Stimulated activated CD8-positive, alpha-beta memory T cell treated with anti-CD3 and anti-CD28 coated beads, Interleukin-12 subunit alpha, Interleukin-12 subunit beta, amount 100 ng/mL, for 1 hour (primary cell): ENCODE data around the gene TJP3.

Experiments used
- DNase-seq: peaks from one replicate; pipeline ENCODE4 v3.0.0-alpha.2; 2020; ENCODE audit warnings: low read depth

TJP3 gene

DNA sequence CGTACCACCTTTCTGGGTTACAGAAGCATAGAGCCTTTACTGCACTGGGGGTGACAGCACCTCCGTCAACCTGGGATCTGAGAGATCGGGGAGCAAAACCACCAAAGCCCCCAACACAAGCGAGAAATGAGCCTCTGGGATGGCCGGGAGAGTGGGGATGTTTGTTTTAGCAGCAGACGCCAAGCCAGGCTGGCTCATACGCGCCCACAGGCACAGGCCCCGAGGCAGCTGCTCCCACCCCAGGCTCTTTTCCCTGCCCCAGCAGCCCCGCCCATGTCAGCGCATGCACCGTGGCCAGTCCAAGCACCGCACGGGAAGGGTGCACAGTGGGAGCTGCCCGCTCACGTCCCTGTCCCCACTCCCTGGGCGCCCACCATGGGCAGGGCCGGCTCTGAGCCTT, 16.5 kb upstream of the TJP3 start:
- no peak for DNase-seq

DNA sequence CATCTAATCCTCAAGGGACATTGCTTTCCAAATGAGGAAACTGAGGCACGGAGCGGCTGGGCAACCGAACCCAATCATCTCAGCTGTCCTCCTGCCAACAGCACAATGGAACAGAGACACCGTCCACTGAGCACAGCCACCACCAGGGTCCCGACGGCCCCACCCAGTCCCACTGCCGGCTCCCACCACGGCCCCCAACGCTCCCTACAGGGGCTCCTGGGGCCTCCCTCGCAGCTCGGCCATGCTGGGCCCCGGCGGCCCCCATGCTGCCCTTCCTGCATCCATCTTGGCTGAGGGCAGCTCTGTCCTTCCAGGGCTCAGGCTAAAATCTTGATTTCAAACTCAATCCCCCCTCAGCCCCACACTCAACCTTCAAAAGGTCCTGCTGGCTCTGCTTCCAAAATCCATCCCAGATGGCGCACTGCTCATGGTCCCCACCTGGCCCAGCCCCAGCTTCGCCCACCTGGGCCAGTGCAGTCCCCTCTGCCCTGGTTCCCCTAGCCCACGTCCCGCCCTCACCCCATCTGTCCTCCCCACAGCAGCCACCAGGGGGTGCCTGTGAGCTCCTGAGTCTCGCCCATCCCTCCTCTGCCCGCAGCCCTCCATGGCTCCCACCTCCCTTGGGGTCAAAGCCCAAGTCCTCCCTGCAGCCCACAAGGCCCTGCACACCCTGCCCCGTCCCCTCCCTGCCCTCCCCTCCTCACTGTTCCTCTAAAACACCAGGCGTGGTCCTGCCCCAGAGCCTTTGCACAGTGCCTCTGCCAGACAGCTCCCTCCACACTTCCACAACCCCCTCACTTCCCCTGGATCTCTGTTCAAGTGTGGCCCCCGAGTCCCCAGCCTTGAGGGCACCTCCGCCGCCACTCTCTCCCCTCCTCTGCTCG, 15.8 kb upstream of the TJP3 start:
- peak; percentile 30 for DNase-seq

DNA sequence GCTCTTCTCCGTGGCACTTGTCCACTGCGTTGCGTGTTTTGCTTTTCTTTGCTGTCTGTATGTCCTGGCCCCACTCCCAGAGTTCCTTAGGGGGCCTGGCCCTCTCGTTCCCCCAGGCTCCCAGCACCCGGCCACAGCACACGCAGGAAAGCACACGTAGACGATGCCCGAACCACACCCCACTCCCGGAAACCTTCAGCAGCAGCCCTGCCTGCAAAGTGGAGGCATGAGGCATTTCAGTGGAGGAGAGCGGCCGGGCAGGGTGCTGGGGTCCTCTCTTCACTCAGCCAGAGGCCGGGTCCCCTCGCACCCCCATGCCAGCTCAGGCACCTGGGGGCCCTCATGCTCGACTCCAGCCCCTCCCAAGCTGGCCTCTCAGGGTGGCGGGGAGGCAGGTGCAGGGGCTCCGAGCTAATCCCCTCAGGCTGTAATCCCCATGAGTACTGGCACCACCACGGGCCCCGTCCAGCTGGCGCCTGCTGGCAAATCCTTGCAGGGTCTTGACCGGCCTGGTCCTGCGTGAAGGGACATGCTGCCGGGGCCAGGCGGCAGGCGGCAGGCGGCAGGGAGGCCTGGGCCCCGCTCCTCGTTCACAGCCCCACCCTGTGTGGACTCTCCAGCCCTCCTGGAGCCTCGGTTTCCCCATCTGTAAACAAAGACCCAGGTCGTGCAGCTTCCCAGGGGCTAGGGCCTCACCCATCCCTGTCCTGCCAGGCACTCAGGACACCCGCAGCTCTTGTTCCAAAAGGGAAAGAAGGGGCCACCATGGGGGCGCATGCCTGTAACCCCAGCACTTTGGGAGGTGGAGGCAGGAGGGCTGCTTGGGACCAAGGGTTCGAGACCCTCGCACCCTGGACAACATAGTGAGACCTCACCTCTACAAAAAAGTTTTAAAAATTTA, 14.9 kb upstream of the TJP3 start:
- no peak for DNase-seq

DNA sequence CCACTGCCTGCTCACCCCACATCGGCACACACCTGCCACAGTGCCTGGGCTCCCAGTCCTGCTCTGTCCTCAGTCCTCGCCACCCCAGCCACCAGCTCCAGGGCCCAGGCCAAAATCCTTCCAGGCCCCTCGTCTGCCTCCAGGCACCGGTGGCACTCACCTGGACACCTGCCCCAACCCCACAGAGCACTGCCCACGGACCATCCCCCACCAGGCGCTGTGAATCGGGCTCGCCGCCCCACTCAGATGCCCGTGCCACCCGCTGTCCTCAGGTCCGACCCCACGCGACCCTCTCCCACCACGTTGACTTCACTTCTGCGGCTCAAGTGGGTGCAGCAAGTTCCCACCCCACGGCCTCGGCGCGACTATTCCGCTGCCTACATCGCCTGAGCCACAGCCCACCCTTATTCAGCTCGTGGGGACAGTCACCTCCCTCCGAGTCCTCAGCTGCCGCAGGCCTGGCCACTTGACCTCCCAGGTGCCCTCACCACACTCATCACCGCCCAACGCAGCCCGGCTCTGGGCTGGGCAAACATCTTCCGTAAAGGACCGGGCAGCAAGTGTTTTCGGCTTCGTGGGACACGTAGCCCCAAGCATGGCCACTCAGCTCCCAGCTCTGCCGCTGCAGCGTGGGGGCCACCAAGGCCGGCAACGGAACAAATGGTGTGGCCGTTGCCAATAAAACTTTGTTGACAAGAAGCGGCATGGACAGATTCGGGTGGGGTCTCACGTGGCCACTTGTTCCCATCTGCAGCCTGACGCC, 13.6 kb upstream of the TJP3 start:
- DNase-seq = no peak

DNA sequence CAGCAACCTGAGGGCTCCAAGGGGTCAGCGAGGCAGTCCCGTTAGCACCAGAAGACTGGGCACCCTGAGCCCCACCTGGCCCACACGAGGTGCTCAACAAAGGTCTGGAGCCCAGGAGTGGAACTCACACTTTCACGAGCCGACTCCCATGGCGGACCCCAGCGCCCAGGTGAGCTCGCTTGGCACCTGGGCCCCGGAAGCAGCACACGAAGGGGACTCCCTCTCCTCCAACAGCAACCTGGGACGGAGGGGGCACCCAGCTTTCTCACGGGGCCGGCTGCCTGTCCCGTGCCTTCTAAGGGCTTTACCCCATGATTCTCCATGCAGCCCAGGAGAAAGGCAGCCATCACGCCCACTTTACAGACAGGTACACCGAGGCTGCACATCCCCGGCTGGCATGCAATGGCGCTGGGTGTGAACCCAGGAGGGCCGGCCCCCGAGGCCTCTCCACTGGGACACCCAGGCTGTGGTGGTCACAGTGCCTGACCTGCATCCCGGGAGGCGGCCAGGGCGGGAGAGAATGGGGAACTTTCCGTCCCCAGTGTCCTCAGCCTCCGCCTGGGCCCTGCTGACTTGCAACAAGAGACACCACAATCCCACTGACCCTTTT, 13.0 kb upstream of the TJP3 start:
- no peak for DNase-seq

DNA sequence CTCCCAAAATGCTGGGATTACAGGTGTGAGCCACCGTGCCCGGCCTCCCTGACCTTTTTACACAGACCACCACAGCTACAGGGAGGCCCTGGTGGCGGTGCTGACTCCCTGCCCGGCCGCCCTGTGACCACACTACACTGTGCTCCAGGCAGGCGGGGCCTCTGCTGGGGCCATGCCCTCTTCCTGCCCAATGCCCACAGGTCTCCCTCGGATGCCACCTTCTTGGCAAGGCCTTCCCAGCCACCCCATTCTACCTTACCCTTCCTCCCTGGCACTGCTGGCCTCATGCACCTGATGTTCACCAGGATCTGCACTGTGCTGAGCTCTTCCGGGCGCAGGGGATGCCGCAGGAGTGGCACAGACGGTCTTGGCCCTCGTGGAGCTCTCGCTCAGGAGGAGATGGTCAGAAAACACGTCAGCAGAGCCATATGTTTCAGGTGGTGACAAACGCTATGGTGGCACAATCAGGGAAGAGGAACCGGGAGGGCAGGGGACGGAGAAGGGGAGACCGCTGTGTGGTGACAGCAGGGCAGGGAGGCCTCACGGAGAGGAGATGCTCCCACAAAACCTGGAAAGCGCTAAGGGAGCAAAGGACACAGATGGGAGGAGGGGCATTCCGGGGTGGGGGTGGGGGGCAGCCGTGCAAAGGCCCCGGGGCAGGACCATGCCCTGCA, 12.1 kb upstream of the TJP3 start:
- no peak for DNase-seq

DNA sequence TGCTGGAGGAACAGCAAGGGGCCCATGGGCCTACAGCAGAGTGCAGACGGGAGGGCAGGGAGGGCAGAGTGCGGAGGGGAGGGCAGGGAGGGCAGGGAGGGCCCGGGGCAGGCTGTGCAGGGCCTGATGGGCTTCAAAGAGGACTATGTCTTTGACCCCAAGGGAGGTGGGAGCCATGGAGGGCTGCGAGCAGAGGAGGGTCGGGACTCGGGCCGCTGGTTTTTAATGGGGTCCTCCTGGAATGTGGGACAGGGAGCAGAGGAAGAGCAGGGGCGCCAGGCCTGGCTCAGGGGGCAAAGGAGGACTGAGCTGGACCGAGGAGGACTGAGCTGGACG, 11.6 kb upstream of the TJP3 start:
- no peak for DNase-seq

DNA sequence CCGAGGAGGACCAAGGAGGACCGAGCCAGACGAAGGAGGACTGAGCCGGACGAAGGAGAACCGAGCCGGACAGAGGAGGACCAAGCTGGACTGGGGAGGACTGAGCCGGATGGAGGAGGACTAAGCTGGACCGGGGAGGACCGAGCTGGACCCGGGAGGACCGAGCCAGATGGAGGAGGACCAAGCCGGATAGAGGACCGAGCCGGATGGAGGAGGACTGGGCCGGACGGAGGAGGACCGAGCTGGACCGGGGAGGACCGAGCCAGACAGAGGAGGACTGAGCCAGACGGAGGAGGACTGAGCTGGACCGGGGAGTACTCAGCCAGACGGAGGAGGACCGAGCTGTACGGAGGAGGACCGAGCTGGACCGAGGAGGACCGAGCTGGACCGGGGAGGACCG, 11.1 kb upstream of the TJP3 start:
- no peak for DNase-seq

DNA sequence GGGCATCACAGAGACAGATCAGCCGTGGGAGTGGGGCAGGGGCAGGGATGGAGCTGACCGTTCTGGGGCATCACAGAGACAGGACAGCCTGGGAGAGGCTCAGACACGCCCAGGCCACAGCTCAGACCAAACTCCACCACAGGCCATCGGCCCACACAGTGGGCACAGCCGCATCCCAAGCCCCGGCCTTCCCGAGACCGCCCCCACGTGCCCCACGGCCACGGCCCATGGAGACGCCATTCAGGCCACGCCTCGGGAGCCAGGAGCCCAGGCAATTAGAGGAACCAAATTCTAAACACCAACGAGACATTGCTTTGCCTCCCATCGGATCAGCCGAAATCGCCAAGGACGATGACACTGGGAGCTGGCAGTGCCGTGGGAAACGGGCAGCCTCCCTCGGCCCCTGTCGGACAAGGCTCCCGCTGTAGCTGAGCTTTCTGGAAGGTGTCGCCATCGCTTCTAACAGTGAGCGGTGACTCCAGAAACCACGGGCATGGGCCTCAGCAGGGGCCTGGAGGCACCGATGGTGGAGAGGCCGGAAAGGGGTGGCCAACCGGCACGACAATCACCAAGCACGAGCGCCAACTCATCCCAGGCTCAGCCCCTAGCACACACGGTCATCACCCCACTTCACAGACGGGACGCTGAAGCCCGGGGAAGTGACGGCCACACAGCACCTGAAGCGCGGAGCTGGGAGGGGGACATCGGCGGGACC, 10.4 kb upstream of the TJP3 start:
- DNase-seq = no peak

DNA sequence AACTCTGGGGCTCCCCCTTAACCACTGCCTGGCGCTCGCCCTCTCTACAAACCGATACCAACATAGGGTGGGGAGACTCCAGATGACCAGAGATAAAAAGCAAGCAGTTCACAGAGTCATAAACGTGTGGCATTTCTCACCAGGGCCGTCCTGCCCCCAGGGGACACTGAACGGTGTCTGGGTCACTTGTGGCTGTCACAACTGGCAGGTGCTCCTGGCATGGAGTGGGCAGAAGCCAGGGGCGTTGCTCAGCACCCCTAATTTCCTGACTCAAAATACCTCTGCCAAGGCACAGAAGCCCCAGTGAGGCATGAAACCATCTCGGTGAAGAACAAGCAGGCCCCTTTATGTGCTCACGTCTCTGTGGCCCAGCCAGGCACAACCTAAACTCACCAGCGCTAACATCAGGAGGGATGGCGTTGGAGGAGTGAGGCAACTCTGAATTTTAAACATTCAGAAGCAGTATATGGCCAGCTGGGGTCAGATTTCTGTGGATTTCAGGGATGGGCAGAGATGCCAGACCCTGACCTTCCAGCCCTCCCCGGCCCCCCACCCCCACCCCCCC, 9.7 kb upstream of the TJP3 start:
- DNase-seq = no peak

DNA sequence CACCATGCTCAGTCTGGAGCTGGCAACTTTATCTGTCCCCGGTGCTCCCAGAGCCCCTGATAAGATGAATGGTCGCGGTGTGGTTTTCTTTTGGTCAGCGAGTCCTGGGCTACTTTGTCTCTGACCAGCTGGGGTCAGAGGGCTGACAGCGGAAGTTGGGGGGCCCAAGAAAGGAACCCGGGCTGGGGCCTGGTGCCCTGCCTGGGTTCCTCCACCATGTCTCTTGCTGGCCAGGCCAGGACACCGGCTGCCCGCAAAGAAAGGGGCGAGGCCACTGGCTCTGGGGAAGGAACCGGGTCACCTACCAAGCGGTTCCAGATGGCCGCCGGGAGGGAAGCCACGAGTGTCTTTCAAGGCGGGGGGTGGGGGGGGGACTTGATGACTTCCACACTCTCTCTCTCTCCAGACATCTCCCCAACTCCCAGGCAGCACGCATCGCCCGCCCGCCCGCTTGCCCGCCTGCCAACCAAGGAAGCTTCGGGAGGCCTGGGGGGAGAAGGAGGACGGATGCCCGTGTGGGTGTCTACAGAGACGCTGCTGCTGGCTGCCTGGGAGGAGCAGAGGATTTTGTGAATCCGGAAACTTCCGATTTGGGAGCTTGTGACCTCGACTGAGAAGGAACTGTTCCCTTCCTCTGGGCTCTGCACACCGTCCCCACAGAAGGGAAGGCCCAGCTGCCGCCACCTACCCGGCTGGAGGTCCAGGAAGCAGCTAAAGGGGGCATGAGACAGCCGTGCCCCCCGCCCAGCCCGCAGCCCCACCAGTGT, 9.0 kb upstream of the TJP3 start:
- DNase-seq = no peak

DNA sequence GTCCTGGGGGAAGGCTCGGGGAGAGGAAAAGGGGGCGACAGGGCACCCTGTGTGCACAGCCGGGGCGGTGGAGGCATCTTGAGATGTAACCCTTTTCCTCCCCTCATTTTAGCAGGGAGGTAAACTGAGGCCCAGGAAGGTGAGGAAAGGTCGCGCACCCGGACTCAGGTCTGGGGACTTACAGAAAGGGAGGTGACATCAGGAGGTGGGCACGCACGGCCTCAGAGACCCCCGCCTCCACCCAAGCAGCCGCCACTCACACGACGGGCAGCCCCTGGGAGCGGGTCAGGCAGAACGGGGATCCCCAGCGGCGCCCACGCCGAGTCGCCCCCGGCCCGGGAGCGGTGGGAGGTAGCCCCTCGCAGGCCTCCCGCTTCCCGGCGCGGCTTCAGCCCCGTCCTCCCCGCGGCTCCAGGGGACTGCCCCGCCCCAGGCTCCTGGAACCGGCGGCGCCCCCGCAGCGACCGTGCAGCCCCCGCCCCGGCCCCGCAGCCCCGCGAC, 8.4 kb upstream of the TJP3 start:
- no peak for DNase-seq

DNA sequence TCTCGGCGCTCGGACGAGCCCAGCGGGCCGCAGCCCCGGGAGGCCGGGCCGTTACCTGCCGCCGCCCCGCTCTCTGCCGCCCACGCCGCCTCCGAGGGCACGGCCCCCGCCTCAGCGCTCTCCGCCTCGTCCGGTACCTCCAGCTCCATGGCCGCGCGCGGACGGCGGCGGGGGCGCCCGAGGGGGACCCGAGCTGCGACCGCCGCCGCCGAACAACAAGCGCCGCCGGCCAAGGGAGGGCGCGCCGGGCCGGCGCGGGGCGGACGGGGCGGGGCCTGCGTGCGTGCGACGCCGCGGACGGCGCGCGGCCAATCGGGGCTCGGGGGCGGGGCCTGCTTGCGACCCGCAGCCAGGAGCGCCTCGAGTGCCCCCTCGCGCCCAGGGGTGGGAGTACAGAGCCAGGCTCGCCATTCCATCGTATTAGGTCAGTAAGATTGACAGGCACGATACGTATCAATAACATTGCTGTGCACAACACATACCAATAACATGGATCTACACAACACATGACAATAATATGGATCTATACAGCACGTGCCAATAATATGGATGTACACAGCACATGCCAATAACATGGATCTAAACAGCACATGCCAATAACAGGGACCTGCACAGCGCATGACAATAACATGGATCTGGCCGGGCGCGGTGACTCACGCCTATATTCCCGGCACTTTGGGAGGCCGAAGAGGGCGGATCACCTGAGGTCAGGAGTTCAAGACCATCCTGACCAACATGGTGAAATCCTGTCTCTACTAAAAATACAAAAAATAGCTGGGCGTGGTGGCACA, 7.7 kb upstream of the TJP3 start, which contains the start of gene PIP5K1C:
Gene PIP5K1C, minus strand, starts transcription at position 227 of the 791 bp plus-strand sequence. Its CDS starts 78 bp downstream, at position 149.
- peak; percentile 91 for DNase-seq

DNA sequence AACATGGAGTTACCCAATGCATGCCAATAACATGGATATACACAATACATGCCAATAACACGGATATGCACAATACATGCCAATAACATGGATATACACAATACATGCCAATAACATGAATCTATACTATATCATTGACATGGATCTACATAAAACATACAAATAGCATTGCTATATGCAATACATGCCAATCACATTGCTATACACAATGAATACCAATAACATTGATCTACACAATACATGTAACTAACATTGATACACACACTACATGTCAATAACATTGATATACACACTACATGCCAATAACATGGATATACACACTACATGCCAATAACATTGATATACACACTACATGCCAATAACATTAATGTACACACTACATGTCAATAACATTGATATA, 7.0 kb upstream of the TJP3 start:
- DNase-seq = no peak

DNA sequence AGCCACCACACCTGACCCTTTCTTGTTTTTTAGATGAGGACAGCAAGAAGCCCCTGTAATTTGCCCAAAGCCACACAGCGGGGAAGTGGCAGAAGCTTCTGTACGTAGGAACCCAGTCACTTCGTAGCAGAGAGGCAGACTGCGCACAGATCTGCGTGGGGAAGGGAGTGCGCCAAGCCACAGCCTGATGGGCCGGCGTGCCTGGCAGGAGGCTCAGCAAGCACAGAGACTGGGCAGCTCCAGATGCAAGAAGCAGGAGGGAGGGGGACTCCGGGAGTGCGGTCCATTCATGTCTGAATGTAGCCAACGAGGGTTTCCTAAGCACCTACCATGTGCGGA, 347 bp upstream of the TJP3 start:
- no peak for DNase-seq

DNA sequence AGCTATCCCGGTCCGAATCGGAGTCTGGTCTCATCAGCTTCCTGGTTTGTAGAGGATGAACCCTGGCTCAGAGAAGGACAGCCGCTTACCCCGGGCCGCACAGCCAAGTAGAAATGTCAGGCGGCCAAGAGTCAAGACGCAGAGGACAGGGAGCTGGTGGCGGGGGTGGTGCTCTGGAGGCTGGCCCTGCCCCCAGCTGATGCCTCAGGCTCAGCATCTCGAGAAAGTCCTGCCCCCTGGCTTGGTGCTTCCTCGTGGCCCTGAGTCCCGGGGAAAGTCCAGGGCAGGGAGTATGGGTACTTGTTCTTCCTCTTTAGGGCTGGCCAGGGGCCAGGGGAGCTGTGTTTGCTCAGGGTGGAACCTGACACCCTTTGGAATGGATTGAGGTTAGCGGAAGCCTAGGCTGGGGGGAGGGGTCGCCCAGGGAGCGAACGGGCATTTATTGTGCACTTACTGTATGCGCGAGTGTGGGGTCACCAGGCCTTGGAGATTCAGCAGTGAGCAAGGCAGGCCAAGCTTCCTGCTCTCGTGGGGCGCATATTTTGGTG, 2.2 kb downstream of the TJP3 start:
- no peak for DNase-seq

DNA sequence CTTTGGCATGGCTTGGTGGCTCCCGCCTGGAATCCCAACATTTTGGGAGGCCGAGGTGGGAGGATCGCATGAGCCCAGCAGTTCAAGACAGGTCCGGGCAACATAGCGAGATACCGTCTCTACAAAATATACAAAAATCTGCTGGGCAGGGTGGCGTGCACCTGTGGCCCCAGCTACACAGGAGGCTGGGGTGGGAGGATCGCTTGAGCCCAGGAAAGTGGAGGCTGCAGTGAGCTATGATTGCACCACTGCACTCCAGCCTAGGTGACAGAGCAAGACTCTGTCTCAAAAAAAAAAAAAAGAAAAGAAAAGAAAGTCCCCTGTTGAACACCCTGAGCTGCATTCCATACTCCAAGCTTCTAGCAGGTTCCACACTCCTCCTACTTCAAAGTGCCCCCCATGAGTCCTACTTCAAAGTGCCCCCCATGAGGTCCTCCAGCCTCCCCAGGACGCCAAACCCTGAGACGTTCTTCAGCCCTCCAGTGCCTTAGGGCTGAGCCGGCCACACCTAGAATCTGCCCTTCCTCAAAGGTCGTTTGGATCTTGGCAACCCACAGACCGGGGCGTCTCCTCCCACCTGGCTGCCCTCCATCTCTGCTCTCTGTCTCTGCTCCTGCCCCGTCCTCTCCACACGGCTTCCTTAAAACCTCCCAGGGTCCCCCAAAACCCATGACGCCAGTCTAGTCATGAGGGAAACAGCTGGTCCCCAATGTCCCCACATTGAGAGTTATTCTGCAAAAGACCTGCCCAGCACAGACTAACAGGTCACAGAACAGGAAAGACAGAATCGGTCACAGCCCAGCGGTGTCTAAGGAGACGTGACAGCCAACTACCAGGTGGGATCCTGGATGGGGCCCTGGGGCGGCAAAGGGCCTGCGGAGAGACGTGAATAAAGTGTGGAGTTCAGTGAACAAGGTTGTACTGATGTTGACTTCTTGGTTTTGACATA, 4.8 kb downstream of the TJP3 start:
- DNase-seq = no peak
